ENCODE results near the gene ZNF346. TPM values are rescaled to one million over a fixed set of nuclear protein-coding genes. Genes with fewer than 3 reads are reported as not detected.
"Not testable (repeated sequence)": the region's sequence is repeated elsewhere in the genome, so short reads cannot be mapped to it uniquely, and the experiment has no call there.

ZNF346 gene
- total RNA-seq, 3 donors from 2014 or later, result 13.6 to 28.2 (median 19.2) TPM

DNA sequence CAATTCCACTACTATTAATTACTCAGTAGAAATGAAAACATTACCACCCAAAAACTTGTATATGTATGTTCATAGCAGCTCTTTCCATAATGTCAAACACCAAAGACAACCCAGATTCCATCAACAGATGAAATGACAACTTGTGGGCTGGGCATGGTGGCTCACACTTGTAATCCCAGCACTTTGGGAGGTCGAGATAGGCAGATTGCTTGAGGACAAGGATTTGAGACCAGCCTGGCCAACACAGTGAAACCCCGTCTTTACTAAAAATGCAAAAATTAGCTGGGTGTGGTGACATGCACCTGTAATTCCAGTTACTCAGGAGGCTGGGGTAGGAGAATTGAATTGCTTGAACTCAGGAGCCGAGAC lies 27.4 kb upstream of the ZNF346 start:
- no peak overlapping the region for H3K27ac ChIP-seq
- intact Hi-C loops (cut with DNase I; ENCODE audit: low total_unique reads), result no loop called here
- H3K36me3 ChIP-seq, result no peaks in the 10 kb centered on the region
- H3K4me1 ChIP-seq, result no peaks in the 10 kb centered on the region
- no peaks in the 10 kb centered on the region for H3K27me3 ChIP-seq
- no peak for TF ChIP-seq POLR2A (IDR thresholded peaks at IDR 0.05)
- no peak for TF ChIP-seq POLR2AphosphoS5 (IDR thresholded peaks at IDR 0.05)
- TF ChIP-seq, protein P1, sequence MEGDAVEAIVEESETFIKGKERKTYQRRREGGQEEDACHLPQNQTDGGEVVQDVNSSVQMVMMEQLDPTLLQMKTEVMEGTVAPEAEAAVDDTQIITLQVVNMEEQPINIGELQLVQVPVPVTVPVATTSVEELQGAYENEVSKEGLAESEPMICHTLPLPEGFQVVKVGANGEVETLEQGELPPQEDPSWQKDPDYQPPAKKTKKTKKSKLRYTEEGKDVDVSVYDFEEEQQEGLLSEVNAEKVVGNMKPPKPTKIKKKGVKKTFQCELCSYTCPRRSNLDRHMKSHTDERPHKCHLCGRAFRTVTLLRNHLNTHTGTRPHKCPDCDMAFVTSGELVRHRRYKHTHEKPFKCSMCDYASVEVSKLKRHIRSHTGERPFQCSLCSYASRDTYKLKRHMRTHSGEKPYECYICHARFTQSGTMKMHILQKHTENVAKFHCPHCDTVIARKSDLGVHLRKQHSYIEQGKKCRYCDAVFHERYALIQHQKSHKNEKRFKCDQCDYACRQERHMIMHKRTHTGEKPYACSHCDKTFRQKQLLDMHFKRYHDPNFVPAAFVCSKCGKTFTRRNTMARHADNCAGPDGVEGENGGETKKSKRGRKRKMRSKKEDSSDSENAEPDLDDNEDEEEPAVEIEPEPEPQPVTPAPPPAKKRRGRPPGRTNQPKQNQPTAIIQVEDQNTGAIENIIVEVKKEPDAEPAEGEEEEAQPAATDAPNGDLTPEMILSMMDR (IDR thresholded peaks at IDR 0.05), result no peak
- no peak for DNase-seq (ENCODE audit: low spot score in 2 of 2)
- no peak overlapping the region for H3K4me3 ChIP-seq
- peaks cover 0 to 10% of the 10 kb centered on the region in 2 donors for H3K9me3 ChIP-seq

GRCh38 chr5:176995896-176996767 lies 26.4 kb upstream of the ZNF346 start:
- Histone ChIP-seq H3K36me3 (no peaks in the 10 kb centered on the region), H3K27me3 (no peaks in the 10 kb centered on the region), H3K4me3 (no peak overlapping the region), H3K4me1 (no peaks in the 10 kb centered on the region), H3K27ac (no peak overlapping the region), H3K9me3 (peaks cover 0 to 10% of the 10 kb centered on the region in 2 donors)
- intact Hi-C loops (cut with DNase I; ENCODE audit: low total_unique reads), result no loop called here
- TF ChIP-seq POLR2AphosphoS5 (IDR thresholded peaks at IDR 0.05), result no peak
- no peak for TF ChIP-seq POLR2A (IDR thresholded peaks at IDR 0.05)
- TF ChIP-seq, protein P1 (IDR thresholded peaks at IDR 0.05), result no peak
- no peak for DNase-seq (ENCODE audit: low spot score in 2 of 2)

DNA sequence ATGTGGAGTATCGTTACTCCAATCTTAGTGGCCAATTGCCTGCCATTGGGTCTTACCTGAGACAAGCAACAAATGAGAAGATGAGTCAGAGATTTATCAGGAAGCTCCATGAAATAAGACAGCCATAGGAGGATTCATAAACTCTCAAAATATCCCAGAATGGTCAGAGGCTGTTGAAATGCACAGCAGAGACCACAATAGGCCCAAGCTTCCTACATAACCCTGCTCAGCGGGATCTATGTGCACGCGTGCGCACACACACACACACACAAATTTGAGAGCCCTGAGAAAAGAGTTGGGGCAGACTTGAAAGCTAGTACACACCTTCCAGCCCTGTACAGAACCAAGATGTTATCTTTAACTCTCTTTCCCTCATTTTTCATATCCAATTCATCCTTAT lies 25.7 kb upstream of the ZNF346 start:
- TF ChIP-seq, protein P1 (IDR thresholded peaks at IDR 0.05), result no peak
- TF ChIP-seq POLR2AphosphoS5 (IDR thresholded peaks at IDR 0.05) (no peak), POLR2A (IDR thresholded peaks at IDR 0.05) (no peak)
- Histone ChIP-seq H3K27ac (no peak overlapping the region), H3K9me3 (peaks cover 0 to 10% of the 10 kb centered on the region in 2 donors), H3K4me3 (no peak overlapping the region), H3K4me1 (no peaks in the 10 kb centered on the region), H3K27me3 (no peaks in the 10 kb centered on the region), H3K36me3 (no peaks in the 10 kb centered on the region)
- DNase-seq (ENCODE audit: low spot score in 2 of 2), result no peak
- intact Hi-C loops (cut with DNase I; ENCODE audit: low total_unique reads), result no loop called here

DNA sequence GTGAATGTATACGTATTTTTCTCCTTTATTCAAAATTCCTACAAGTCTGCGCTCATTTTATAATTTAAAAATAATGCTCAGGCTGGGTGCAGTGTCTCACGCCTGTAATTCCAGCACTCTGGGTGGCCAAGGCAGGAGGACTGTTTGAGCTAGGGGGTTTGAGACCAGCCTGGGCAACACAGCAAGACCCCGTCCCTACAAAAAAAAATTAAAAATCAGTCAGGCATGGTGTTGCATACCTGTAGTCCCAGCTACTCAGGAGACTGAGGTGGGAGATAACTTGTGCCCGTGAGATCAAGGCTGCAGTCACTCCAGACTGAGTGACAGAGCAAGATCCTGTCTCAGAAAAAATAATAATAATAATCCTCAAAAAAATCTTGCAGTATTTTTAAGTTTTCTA lies 23.7 kb upstream of the ZNF346 start:
- H3K27ac ChIP-seq, result no peak overlapping the region
- intact Hi-C loops (cut with DNase I; ENCODE audit: low total_unique reads), result no loop called here
- H3K36me3 ChIP-seq, result no peaks in the 10 kb centered on the region
- DNase-seq (ENCODE audit: low spot score in 2 of 2), result no peak
- H3K4me1 ChIP-seq, result no peaks in the 10 kb centered on the region
- peaks cover 0 to 10% of the 10 kb centered on the region in 2 donors for H3K9me3 ChIP-seq
- TF ChIP-seq POLR2AphosphoS5 (IDR thresholded peaks at IDR 0.05), result no peak
- TF ChIP-seq POLR2A (IDR thresholded peaks at IDR 0.05), result no peak
- TF ChIP-seq, protein P1 (IDR thresholded peaks at IDR 0.05), result no peak
- no peak overlapping the region for H3K4me3 ChIP-seq
- no peaks in the 10 kb centered on the region for H3K27me3 ChIP-seq

- DNase-seq (ENCODE audit: low spot score in 2 of 2); H3K9me3 ChIP-seq; intact Hi-C loops (cut with DNase I; ENCODE audit: low total_unique reads); H3K27ac ChIP-seq; H3K4me3 ChIP-seq; H3K4me1 ChIP-seq; H3K36me3 ChIP-seq; H3K27me3 ChIP-seq: not testable (repeated sequence)
Observed at GRCh38 chr5:176999526-176999925, 23.0 kb upstream of the ZNF346 start.

All from breast epithelium (tissue), 4 donors.